Glomerular visceral epithelial cell (primary cell): Measurements from ENCODE around the gene DLGAP1.

ENCODE experiments used
- DNase-seq: peaks from one replicate; pipeline ENCODE4 v3.0.0-alpha.2; 2016; ENCODE audit errors: extremely low spot score

Gene DLGAP1

DNA sequence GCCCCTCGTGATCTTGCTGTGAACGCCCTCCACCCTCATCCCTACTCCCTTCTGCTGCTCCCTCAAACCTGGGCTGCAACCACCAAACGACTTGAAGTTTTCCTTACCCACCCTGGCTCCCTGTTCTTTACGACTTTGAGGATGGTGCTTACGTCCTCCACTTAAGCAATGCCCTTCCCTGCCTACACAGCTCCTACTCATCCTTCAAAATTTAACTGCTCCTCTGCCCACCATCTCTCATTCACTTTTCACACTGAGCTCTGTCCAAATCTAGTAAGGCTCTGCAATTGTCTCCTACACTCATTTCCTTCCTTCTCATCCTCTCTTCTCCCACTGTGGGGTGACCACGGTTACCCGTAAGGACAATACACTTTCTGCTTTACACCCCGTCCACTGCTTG lies 554.1 kb downstream of the DLGAP1 start:
- no peak for DNase-seq

DNA sequence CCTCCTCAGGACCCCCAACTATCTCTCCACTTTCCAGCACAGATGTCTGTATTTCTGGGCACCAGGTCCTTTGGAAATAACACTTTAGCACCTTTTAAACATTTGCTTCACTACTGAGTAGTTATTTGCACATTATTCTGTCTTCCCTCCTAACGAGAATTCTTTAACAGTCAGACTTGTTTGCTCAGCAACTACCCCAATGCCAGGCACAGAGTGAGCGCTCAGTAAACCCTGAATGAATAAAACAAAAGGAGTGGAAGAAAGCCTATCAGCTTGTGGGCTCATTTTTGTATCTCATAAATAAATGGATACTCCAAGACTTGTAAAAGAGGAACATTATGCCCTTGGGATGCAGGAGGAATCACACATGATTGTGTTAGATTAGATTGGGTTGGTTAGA lies 554.8 kb downstream of the DLGAP1 start:
- no peak for DNase-seq

DNA sequence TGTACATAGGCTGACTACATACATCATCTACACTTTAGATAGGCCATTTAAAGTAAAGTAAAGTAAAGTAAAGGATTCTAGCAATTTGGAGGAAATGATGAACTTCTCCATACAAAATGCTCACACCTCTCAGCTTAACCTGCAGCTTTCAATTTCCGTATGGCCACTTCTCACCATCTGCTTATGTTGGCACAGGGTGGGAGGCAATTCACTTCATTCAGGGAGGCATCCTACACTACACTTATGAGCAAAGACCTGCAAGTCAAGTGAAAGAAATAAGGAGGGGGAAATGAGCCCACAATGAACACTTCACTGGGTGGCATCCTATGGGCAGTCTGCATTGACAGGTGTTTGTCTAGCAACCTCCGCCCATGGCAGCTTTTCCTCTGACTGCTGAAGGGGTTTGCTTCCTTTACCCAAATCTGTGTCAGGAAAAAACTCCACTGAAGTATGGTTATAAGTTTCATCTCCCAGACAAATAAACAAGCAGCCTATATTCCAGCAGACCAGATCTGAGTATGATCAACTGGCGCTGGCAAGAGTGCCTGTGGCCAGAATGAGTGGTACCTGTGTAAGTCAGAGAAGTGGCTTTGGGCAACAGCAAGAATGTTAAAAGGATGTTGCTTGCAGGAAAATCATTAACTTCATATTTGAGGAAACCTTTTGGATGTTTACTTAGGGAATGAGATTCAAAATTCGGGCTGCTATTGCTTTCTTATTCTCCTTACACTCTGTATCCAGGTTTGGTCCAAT lies 556.1 kb downstream of the DLGAP1 start:
- DNase-seq: no peak

DNA sequence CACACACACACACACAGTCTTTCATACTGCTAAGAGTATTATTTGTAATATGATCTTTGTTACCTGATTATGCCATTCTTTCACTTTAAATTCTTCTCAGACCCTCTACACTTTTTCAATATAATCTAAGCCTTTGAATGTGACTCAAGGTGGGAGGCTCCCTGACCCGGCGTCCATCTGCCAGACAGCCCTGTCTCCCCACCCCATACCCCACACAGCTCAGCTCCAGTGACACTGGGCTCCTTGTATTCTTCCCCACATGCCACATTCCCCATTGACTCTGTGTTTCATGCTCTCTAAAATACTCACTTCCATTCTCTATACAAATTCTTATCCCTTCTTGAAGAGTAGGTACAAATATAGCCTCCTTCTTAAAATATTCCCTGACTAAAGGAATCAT lies 563.0 kb downstream of the DLGAP1 start:
- DNase-seq: no peak

DNA sequence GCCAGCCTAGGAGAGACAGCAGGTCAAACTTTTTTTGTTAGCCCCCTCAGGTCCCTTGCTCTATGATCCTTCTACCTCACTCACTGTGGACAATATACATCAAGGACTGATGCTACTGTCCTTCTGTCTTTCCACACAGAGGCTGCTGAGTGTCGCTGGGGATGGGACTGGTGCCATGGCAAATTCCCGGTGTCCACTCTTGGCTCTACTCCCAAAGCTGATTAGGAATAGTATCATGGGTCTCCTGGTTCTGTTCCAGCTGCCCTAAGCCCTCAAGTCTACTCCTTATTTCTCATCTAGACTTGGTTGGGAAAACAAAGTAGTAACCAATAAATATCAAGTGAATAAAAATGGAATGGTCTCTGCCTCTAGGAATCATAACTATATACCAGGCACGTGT lies 563.9 kb downstream of the DLGAP1 start:
- DNase-seq: no peak

DNA sequence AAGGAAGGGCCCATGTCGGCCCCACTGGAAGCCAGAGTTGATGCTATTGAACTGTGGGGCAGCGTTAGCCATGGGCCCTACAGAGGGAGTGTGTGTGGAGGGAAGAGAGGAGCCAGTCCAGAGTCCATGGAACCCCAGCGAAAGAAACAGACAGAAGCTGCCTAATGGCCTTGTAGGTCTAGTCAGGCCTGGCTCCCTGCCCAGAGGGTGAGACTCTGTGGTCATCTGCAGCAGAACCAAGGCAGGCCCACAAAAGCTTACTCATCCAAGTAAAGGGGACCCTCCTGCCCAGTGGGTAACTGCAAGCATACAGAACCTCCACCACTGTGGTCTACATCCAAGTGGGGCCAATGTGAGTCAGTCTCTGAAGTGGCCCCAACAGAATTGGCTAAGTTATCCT lies 565.3 kb downstream of the DLGAP1 start:
- DNase-seq: peak; percentile 97

DNA sequence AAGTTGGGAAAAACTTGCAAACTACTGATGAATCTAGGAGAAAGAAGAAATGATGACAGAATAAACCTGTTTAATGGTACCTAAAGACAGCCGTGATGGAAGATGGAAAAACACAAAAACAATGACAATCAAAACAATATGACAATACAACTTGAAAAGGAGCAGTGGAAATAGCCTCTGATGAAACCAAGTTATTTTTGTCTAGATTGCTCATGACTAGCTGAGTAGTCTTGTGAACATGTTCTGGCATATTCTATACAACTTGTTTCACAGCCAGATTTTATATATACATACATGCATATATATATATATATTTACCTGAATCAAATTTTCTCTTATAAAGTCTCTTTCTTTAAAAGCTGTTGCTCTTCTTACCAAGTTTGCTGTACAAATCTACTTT lies 566.0 kb downstream of the DLGAP1 start:
- no peak for DNase-seq

DNA sequence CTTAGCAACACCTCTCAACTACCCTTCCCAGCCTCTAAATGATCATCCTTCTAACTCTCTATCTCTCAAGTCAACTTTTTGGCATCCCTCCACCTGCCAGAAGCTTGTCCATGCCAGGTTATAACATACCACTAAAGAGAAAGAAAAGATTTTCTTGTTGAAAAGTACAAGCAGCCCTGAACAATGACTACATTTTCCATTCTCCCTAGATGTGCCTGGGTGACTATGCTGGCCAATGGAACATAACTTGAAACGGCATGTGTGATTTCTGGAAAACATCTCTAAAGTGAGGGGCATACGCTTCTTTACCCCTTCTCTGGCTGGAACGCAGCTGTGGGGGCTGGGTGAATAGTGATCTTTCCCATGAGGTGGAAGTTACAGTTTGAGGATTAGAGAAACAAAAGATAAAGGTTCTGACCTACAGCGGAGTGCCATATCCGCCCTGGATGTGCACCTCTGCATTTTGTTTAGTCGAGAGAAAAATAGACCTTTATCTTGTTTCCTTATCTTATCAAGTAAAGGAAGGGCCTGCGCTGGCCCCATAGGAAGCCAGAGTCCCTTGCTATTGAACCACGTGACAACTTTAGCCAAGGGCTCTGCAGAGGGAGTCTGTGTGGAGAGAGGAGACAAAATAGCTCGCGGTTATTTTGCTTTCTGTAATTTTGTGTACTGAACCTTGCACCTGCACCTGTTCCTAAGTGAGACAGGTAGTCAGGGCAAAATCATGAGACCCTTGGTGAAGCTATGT lies 568.4 kb downstream of the DLGAP1 start:
- DNase-seq: no peak

DNA sequence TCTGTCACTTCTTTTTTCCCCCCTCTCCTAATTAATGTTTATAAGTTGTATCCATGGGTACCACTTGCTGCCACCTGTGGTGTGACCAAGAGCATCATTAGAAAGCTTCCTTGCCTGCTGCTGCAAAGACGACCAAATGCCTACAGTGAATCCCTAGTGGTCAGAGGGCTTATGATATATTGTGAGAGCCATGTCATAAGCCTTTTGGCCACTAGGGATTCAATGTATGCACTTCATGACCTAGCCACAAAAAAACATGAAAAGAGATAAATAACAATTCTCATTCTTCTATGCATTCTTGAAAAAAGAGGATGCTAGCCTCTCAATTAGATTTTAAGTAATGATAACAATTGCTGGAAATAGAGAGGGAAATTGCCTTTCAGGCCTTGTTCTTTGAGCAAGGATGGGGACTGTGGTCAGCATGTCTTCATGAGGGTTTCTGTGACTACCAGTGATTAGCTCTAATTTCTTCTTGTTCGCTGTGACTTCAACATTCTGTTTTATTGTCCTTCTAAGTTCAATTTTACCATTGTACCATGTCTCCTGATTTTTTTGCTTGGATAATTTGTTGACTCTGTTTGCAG lies 569.8 kb downstream of the DLGAP1 start:
- DNase-seq: no peak

DNA sequence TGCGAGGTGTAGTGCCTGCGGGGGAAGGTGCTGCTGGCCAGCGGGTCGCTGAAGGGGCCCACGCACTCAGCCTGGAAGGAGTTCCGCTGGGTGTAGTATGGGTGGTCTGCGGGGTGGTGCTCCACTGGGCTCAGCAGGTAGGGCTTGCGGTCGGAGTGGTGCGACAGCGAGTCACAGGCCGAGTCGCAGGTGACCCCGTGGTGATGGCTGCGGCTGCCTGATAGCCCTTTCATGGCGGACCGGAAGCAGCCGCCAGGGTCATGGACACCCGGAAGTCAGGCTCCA lies 575.3 kb downstream of the DLGAP1 start:
- no peak for DNase-seq

DNA sequence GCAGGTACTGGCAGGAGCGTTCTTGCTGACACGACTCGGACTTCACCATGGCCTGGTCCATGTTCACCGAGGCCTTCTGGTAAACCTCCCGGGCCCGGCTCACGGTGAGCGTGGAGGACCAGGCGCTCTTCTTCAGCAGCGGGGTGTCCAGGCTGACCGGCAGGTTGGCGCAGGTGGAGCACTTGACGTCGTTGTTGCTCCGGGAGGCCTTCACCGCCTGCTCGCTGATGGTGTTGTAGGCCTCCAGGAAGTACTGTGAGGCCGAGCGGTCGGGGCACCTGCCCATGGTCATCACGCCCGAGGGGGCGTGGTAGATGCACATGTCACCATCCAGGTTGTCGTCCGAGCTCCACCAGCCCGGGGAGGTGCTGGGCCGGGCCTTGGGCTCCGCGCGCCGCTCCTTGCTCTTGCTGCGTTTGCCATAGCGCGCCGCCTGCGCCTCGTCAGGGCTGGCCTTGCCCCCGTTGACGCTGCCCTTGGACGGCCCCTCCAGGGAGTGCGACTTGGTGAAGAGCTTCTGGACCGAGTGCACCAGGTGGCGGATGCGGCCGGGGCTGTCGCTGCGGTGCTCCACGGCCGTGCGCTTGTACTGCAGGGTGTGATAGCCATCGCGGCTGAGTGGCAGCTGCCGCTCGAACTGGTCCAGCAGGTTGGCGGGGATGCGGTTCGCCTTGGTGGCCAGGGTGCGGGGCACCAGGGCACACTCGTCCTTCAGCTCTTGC lies 575.8 kb downstream of the DLGAP1 start:
- DNase-seq: no peak

DNA sequence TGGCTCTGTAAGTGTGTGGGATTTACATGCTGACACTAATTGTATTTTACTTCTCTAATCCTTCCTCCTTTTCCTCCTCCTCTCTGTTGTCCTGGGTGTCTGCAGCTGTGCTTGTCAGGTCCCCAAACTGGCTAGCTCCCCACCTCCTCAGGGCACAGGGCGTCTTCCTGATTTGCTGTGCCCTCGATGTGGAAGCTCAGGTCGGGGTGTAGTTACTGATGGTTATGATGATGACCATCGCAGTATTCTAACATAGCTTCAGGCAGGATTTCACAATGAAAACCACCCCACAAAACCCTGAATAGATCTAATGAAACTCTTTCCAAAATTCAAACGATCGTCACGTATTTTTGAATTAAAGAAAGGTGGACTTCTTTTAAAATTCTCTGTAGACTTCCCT lies 576.7 kb downstream of the DLGAP1 start:
- DNase-seq: no peak

DNA sequence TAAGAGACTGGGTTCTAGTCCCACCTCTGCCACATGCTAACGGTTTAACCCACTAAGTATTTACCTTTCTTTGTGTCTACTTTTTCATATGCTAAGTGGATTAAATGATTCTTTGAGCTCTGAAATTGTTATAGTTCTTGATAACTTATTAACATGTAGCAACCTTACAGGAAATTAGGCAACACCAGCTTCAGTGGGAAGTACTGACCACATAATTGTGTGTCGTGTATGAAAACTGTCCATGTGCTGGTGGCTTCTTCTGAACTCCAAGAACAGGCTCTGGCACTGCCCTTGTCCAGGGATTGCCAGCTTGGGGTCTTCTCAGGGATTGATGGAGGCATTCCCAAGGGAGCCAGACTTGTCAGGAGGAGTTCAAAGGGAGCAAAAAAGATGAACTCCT lies 577.4 kb downstream of the DLGAP1 start:
- peak; percentile 33 for DNase-seq

DNA sequence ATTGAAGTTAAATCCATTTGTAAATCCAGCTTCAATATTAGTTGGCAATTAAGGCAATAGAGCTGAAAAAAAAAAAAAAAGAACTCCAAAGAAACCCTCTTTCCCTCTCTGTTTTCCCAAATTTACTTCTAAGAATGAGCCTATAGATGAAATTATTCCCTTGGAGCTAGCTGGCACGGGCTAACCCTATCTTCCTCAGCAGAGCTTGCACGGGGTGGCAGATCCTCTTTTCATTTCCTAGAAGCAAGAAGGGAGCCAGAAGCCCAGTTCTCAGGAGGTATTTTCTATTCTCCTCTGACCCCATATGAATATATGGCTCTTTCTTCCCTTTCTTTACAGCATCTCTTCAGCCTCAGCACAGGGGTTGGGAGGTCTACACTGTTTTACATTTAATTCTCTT lies 579.1 kb downstream of the DLGAP1 start:
- DNase-seq: no peak

DNA sequence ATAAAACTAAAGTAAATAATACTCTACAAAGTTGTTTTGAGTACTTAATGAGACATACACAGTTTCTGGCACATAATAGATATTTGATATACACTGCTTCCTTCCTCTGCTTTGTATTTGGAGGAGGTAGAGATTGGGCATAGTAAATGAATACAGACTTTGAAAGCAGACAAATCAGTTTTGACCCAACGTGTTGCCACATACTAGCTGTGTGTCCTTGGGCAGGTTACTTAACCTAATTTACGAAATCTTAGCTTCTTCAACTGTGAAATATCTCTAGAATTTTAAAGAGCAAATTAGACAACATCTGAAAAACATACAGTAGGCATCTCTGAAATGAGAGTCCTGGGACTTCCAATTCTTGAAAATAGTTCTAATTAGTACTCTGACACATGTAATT lies 579.7 kb downstream of the DLGAP1 start:
- no peak for DNase-seq

DNA sequence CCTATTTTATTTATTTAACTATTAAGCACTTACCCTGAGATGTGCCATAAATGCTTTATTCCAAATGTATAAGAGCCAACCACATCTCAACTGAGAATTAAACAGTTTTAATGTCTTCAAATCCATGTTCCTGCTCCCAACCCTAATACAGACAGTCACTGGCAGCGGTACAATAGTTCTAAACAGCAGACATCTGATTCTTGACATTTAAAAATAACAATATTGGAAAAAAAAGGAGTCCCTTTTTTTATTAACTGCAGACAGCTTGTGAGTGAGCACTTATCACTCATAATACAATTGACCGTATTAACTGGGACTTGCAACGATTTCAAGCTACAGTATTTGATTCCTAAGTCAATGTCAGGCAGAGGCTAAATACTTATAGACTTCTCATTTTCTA lies 580.5 kb downstream of the DLGAP1 start:
- no peak for DNase-seq

DNA sequence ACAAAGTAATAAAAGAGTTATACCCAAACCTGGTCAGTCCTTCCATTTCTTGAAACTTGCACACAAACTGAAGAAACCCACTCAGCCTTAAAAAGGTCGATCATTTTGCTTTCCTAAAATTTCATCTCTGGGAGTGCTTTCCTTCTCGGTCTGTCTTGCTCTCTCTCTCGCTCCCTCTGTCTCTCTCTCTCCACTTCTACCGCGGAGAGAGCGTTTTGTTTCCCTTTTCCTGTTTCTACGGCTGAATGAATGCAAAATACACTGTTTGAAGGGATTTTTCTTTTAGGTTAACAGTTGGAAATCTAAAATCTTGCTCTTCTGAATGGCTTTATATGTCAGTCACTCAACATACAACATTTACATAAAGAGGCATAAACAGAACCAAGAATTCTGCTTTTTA lies 581.0 kb downstream of the DLGAP1 start:
- no peak for DNase-seq

DNA sequence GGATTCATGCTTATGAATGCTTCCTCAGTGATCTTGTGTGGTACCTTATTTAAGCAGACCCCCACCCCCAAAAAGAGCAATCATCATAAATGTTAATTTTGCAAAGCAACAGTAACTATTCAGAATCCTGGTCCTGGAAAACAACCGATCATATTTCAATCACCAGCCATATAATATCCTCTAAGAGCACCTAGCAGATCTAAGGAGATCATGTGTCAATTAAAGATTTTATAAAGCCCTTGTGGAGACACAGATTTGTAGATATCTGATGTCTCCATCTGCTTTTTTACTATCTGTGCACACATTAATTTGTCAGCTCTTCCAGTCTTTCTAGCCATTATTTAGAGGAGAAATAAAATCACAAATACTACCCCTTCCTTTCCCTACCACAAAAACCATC lies 581.4 kb downstream of the DLGAP1 start:
- DNase-seq: no peak

DNA sequence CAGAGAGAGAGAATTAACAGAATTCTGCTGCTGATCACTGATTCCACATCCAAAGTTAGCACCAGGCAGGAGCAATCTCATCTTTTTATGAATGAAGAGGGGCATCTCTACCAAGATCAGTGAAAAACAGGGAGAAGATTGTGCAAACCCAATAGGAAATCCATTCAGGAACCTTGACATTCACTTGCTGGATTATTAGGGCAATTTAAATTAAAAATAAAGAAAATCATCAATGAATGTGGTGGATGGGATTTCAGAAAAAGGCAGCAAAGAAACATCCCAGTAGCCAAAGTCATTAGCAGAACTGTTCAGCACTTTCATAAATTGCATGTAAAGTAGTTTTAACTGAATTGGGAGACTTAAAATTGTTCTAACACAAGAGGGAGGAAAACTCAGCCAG lies 581.9 kb downstream of the DLGAP1 start:
- DNase-seq: no peak

DNA sequence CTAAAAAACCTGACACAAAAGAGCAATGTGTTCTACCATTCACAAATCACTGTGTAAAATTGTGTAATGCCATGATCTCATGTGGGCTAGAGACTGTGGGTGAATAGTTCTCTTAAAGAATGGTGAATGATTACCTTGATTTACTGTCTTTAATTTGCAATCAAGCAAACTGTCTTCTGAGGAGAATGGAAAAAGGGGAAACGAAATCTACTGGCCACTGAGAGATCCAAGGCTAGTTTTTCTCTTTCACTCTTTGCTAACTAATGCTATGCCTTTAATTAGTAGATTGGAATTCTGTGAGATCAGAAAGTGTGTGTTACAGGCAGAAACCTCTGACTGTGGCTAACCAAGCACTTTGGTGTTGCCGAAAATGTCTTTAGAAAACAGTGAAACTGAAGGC lies 582.5 kb downstream of the DLGAP1 start:
- DNase-seq: peak; percentile 33

DNA sequence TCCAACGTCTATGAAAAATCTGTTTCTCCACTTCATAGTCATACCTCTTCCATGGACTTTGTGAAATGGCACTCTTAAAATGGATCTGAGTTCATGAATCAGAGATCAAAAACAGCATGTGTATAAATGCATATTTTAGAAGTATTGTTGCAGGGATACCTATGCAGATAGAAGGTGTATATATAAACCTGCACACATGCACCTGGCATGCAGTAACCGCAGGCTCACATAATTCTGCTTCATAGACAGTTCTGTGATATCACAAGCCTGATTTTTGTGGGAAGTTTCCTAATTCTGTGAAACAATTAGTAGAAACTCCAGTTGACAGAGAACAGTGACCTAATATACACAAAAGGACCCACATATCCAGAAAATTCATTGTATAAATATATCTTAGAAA lies 583.4 kb downstream of the DLGAP1 start:
- DNase-seq: no peak

DNA sequence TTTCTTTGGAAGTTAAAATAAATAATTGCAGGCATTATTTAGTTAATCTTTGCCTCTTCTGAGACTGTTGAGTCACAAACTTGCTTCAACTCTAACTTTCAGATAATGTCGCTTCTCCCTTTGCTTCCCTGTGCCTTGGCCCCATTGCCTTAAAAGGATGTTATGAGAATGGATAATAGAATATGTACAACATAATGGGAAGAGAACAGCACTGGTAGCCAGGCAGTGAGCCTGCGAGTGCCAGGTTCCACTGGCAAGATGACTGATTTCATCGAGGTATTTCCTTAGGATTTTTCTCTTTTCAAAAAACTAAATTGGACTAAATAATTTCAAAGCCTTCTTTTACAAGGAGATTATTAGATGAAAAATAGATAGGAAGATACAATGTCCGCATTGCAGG lies 584.2 kb downstream of the DLGAP1 start:
- DNase-seq: no peak

DNA sequence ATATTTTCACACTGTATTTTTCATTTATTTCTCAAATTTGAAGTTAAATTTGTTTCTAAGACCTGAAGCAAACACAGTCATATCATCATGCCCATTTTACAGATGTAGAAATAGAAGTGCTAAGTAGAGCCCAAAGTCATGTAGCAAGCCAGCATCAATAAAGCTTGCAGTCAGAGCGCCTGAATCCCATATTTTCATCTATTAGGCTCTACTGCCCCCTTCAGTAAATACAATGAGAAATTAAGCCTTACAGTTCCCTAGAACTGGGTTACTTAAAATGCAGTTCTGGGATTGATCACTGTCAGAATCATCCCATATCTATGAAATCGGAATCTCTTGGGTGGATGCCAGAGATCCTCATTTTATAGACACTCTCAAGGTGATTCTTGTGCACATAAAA lies 585.3 kb downstream of the DLGAP1 start:
- peak; percentile 63 for DNase-seq
